ENCODE results near the gene ROR2.

Gene ROR2

GRCh38 chr9:91885746-91886413 is 64.1 kb downstream of the ROR2 start:
- Histone ChIP-seq H4K8ac (ENCODE audit: low read depth, low read length) (no peak overlapping the region), H3K56ac (ENCODE audit: low read length) (peak overlapping the region; percentile 87), H2BK5ac (ENCODE audit: low read length) (peak overlapping the region; percentile 77), H3K79me2 (ENCODE audit: control insufficient read depth, insufficient read depth, low read length) (peaks cover 24% of the 10 kb centered on the region), H2AK5ac (ENCODE audit: low read length) (peak overlapping the region; percentile 60), H2BK120ac (ENCODE audit: low read depth, low read length) (peak overlapping the region; percentile 5), H3K18ac (ENCODE audit: low read length) (peak overlapping the region; percentile 81), H3K23ac (ENCODE audit: low read length) (peak overlapping the region; percentile 53), H3K9ac (ENCODE audit: low read length) (peak overlapping the region; percentile 65), H3K36me3 (ENCODE audit: control insufficient read depth, insufficient read depth, low read length) (peaks cover 1% of the 10 kb centered on the region), H3K79me1 (ENCODE audit: low read length) (peaks cover 24% of the 10 kb centered on the region), H3K4me1 (ENCODE audit: control insufficient read depth, low read depth, low read length) (peaks cover 27% of the 10 kb centered on the region), H3K27me3 (ENCODE audit: insufficient read depth, low read length, poor library complexity) (no peaks in the 10 kb centered on the region), H3K4me3 (ENCODE audit: low read length) (no peak overlapping the region), H3K27ac (ENCODE audit: low read depth, low read length) (peak overlapping the region; percentile 73), H4K5ac (ENCODE audit: low read length) (no peak overlapping the region), H3K4ac (ENCODE audit: low read depth, low read length) (peak overlapping the region; percentile 96), H2BK15ac (replicated peaks; ENCODE audit: low read depth) (no peak overlapping the region), H3K4me2 (ENCODE audit: low read length) (peak overlapping the region; percentile 19)
- WGBS (ENCODE audit: extremely low coverage, insufficient coverage, low lambda C conversion rate), result no CpG with 5 or more reads among the region's 22 CpGs
- DNase-seq, result no peak

DNA sequence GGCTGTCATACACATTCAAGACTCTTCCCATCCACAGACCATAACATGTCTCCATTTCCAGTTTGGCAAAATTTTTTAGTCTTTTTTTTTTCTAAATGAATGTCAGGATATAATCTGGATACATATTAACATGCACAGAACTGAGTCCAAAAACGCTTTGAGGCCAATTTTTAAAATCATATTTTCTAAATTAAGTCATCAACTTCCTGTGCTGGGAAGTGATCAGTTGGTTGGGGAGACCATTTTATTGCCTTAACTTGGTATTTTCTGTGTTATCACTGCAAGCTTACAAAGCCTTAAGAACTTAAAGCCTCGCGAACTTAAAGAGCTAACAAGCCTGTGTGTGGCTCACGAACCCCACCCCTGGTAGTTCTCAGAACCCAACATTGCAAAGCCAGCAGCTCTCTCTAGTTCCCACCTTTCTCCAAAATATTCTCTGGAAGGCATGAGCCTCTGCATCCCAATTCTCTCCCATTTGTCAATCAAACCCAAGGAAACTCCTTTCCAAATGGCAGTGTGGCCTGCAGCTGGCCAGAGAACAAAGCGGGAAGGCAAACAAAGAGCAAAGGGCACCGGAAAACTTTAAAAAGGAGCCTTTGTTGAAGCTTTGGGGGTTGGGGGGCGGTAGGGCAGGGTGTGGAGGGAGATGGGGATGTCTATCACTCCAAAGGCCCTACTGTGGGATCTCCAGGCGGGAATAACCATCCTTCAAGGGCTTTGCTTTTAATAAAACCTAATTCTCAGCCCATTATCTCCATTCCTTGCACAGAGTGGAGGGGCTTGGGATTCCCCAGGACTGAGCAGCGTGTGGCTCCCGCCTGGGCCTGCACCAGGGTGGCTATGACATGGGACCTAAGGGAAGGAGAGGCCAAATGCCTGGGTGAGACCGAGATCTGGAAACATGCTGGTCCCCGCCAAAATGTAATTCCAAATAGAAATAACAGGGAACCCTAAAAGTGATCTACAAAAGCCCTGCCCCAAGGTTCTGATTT is 65.0 kb downstream of the ROR2 start:
- H3K9ac ChIP-seq (ENCODE audit: low read length), result peak overlapping the region; percentile 41
- DNase-seq, result peak; percentile 63

DNA sequence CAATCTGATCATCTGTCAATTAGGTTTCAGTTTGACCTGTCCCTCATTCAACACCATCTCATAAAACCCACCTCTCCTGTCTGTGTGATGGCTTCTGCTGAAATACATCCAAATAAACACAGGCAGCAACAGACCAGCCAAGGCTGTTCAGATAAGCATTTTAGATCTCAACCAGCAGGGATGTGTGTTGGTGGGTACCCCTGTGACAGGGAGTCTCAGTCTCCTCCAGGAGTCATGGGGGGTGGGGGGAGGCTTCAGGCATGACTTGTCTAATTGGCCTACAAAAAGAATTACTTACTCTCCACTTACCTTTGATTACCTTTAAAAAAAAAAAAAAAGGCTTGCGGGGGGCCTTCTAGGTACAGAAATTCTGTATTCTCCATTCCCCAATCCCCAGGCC is 65.9 kb downstream of the ROR2 start:
- H4K5ac ChIP-seq (ENCODE audit: low read length), result no peak overlapping the region
- H3K4ac ChIP-seq (ENCODE audit: low read depth, low read length), result no peak overlapping the region
- no peak overlapping the region for H2BK120ac ChIP-seq (ENCODE audit: low read depth, low read length)
- no peak overlapping the region for H4K8ac ChIP-seq (ENCODE audit: low read depth, low read length)
- H3K9ac ChIP-seq (ENCODE audit: low read length), result no peak overlapping the region
- no CpG with 5 or more reads among the region's 1 CpG for WGBS (ENCODE audit: extremely low coverage, insufficient coverage, low lambda C conversion rate)
- no peaks in the 10 kb centered on the region for H3K27me3 ChIP-seq (ENCODE audit: insufficient read depth, low read length, poor library complexity)
- H3K36me3 ChIP-seq (ENCODE audit: control insufficient read depth, insufficient read depth, low read length), result peaks cover 3% of the 10 kb centered on the region
- no peak overlapping the region for H3K18ac ChIP-seq (ENCODE audit: low read length)
- H2BK15ac ChIP-seq (replicated peaks; ENCODE audit: low read depth), result no peak overlapping the region
- peaks cover 31% of the 10 kb centered on the region for H3K79me1 ChIP-seq (ENCODE audit: low read length)
- H3K79me2 ChIP-seq (ENCODE audit: control insufficient read depth, insufficient read depth, low read length), result peaks cover 20% of the 10 kb centered on the region
- no peak overlapping the region for H3K27ac ChIP-seq (ENCODE audit: low read depth, low read length)
- no peak overlapping the region for H3K23ac ChIP-seq (ENCODE audit: low read length)
- no peak overlapping the region for H3K56ac ChIP-seq (ENCODE audit: low read length)
- no peak overlapping the region for H2AK5ac ChIP-seq (ENCODE audit: low read length)
- H3K4me1 ChIP-seq (ENCODE audit: control insufficient read depth, low read depth, low read length), result peaks cover 27% of the 10 kb centered on the region
- no peak for DNase-seq
- no peak overlapping the region for H3K4me3 ChIP-seq (ENCODE audit: low read length)
- no peak overlapping the region for H3K4me2 ChIP-seq (ENCODE audit: low read length)
- no peak overlapping the region for H2BK5ac ChIP-seq (ENCODE audit: low read length)

More for the DNA sequence above, 65.0 kb downstream of the ROR2 start:
- peaks cover 29% of the 10 kb centered on the region for H3K79me1 ChIP-seq (ENCODE audit: low read length)
- no peak overlapping the region for H2AK5ac ChIP-seq (ENCODE audit: low read length)
- peak overlapping the region; percentile 89 for H3K18ac ChIP-seq (ENCODE audit: low read length)
- H3K27me3 ChIP-seq (ENCODE audit: insufficient read depth, low read length, poor library complexity), result no peaks in the 10 kb centered on the region
- H3K23ac ChIP-seq (ENCODE audit: low read length), result no peak overlapping the region
- H3K36me3 ChIP-seq (ENCODE audit: control insufficient read depth, insufficient read depth, low read length), result peaks cover 3% of the 10 kb centered on the region
- peak overlapping the region; percentile 76 for H3K27ac ChIP-seq (ENCODE audit: low read depth, low read length)
- H3K4ac ChIP-seq (ENCODE audit: low read depth, low read length), result peak overlapping the region; percentile 24
- H3K56ac ChIP-seq (ENCODE audit: low read length), result peak overlapping the region; percentile 73
- H3K4me3 ChIP-seq (ENCODE audit: low read length), result no peak overlapping the region
- H3K4me1 ChIP-seq (ENCODE audit: control insufficient read depth, low read depth, low read length), result peaks cover 27% of the 10 kb centered on the region
- H2BK15ac ChIP-seq (replicated peaks; ENCODE audit: low read depth), result no peak overlapping the region
- peak overlapping the region; percentile 49 for H2BK5ac ChIP-seq (ENCODE audit: low read length)
- no peak overlapping the region for H4K5ac ChIP-seq (ENCODE audit: low read length)
- H3K79me2 ChIP-seq (ENCODE audit: control insufficient read depth, insufficient read depth, low read length), result peaks cover 23% of the 10 kb centered on the region
- no CpG with 5 or more reads among the region's 12 CpGs for WGBS (ENCODE audit: extremely low coverage, insufficient coverage, low lambda C conversion rate)
- no peak overlapping the region for H4K8ac ChIP-seq (ENCODE audit: low read depth, low read length)
- no peak overlapping the region for H3K4me2 ChIP-seq (ENCODE audit: low read length)
- H2BK120ac ChIP-seq (ENCODE audit: low read depth, low read length), result no peak overlapping the region

- H3K79me2 ChIP-seq (ENCODE audit: control insufficient read depth, insufficient read depth, low read length), result peaks cover 17% of the 10 kb centered on the region
- no peak overlapping the region for H2AK5ac ChIP-seq (ENCODE audit: low read length)
- no peak overlapping the region for H3K23ac ChIP-seq (ENCODE audit: low read length)
- H3K4me2 ChIP-seq (ENCODE audit: low read length), result no peak overlapping the region
- H2BK15ac ChIP-seq (replicated peaks; ENCODE audit: low read depth), result no peak overlapping the region
- peaks cover 26% of the 10 kb centered on the region for H3K4me1 ChIP-seq (ENCODE audit: control insufficient read depth, low read depth, low read length)
- no peak overlapping the region for H3K9ac ChIP-seq (ENCODE audit: low read length)
- no peak overlapping the region for H3K4me3 ChIP-seq (ENCODE audit: low read length)
- H2BK120ac ChIP-seq (ENCODE audit: low read depth, low read length), result no peak overlapping the region
- DNase-seq, result no peak
- H3K79me1 ChIP-seq (ENCODE audit: low read length), result peaks cover 29% of the 10 kb centered on the region
- H3K4ac ChIP-seq (ENCODE audit: low read depth, low read length), result no peak overlapping the region
- no peak overlapping the region for H3K56ac ChIP-seq (ENCODE audit: low read length)
- H3K27ac ChIP-seq (ENCODE audit: low read depth, low read length), result no peak overlapping the region
- H2BK5ac ChIP-seq (ENCODE audit: low read length), result no peak overlapping the region
- peak overlapping the region; percentile 52 for H3K18ac ChIP-seq (ENCODE audit: low read length)
- H3K27me3 ChIP-seq (ENCODE audit: insufficient read depth, low read length, poor library complexity), result no peaks in the 10 kb centered on the region
- no CpG with 5 or more reads among the region's 3 CpGs for WGBS (ENCODE audit: extremely low coverage, insufficient coverage, low lambda C conversion rate)
- H4K5ac ChIP-seq (ENCODE audit: low read length), result no peak overlapping the region
- no peak overlapping the region for H4K8ac ChIP-seq (ENCODE audit: low read depth, low read length)
- H3K36me3 ChIP-seq (ENCODE audit: control insufficient read depth, insufficient read depth, low read length), result peaks cover 2% of the 10 kb centered on the region
These were observed 66.5 kb downstream of the ROR2 start for GRCh38 chr9:91883503-91883902.

- no peak overlapping the region for H3K4ac ChIP-seq (ENCODE audit: low read depth, low read length)
- peaks cover 15% of the 10 kb centered on the region for H3K79me2 ChIP-seq (ENCODE audit: control insufficient read depth, insufficient read depth, low read length)
- no peak overlapping the region for H2BK5ac ChIP-seq (ENCODE audit: low read length)
- no peak overlapping the region for H4K5ac ChIP-seq (ENCODE audit: low read length)
- H3K36me3 ChIP-seq (ENCODE audit: control insufficient read depth, insufficient read depth, low read length), result peaks cover 2% of the 10 kb centered on the region
- no peak overlapping the region for H2BK15ac ChIP-seq (replicated peaks; ENCODE audit: low read depth)
- no peak overlapping the region for H3K9ac ChIP-seq (ENCODE audit: low read length)
- H3K18ac ChIP-seq (ENCODE audit: low read length), result no peak overlapping the region
- peaks cover 25% of the 10 kb centered on the region for H3K4me1 ChIP-seq (ENCODE audit: control insufficient read depth, low read depth, low read length)
- peaks cover 26% of the 10 kb centered on the region for H3K79me1 ChIP-seq (ENCODE audit: low read length)
- no peak for DNase-seq
- no peak overlapping the region for H3K4me3 ChIP-seq (ENCODE audit: low read length)
- H3K23ac ChIP-seq (ENCODE audit: low read length), result no peak overlapping the region
- H3K56ac ChIP-seq (ENCODE audit: low read length), result no peak overlapping the region
- no peak overlapping the region for H2AK5ac ChIP-seq (ENCODE audit: low read length)
- no peak overlapping the region for H3K4me2 ChIP-seq (ENCODE audit: low read length)
- no peak overlapping the region for H3K27ac ChIP-seq (ENCODE audit: low read depth, low read length)
- WGBS (ENCODE audit: extremely low coverage, insufficient coverage, low lambda C conversion rate), result no CpG with 5 or more reads among the region's 4 CpGs
- H3K27me3 ChIP-seq (ENCODE audit: insufficient read depth, low read length, poor library complexity), result no peaks in the 10 kb centered on the region
- H4K8ac ChIP-seq (ENCODE audit: low read depth, low read length), result no peak overlapping the region
- no peak overlapping the region for H2BK120ac ChIP-seq (ENCODE audit: low read depth, low read length)
These were observed 67.4 kb downstream of the ROR2 start for GRCh38 chr9:91882627-91883026.

Measured in mesendoderm (in vitro differentiated cells).